Astrocyte (in vitro differentiated cells and primary cell): ENCODE measurements around the gene ACSM6. TPM values are rescaled to one million over a fixed set of nuclear protein-coding genes. Genes with fewer than 3 reads are reported as not detected.

ENCODE experiments used
- DNase-seq: peaks from one replicate; pipeline ENCODE4 v3.0.0-alpha.2; 2010; ENCODE audit warnings: low read depth
- FAIRE-seq: peaks from 2 replicates; lab custom pipeline; 2011; peaks lifted over from hg19 to GRCh38; lab: Jason Lieb, UNC
- H2AFZ ChIP-seq: 2 replicates; pipeline ENCODE4 v1.6.0; 2012; ENCODE audit warnings: low read depth, low read length, inconsistent platforms
- H3K27ac ChIP-seq: 2 replicates; pipeline ENCODE4 v1.5.1; 2011; ENCODE audit warnings: low read depth, low read length, inconsistent platforms
- H3K27me3 ChIP-seq: 2 replicates; pipeline ENCODE4 v1.6.0; 2011; ENCODE audit warnings: low read length, inconsistent platforms; ENCODE audit not compliant: insufficient read depth
- H3K36me3 ChIP-seq: 2 replicates; pipeline ENCODE4 v1.5.1; 2011; ENCODE audit warnings: low read length, inconsistent platforms; ENCODE audit not compliant: insufficient read depth
- H3K4me1 ChIP-seq: 2 replicates; pipeline ENCODE4 v1.5.1; 2011; ENCODE audit warnings: low read length, inconsistent platforms; ENCODE audit not compliant: insufficient read depth
- H3K4me2 ChIP-seq: 2 replicates; pipeline ENCODE4 v1.6.0; 2012; ENCODE audit warnings: low read length, inconsistent platforms
- H3K4me3 ChIP-seq: 2 replicates; pipeline ENCODE4 v1.5.1; 2011; ENCODE audit warnings: low read depth, mild to moderate bottlenecking, low read length, inconsistent platforms; ENCODE audit not compliant: insufficient read depth
- H3K79me2 ChIP-seq: 2 replicates; pipeline ENCODE4 v1.6.0; 2012; ENCODE audit warnings: mild to moderate bottlenecking, low read length, inconsistent platforms; ENCODE audit not compliant: insufficient read depth
- H3K9ac ChIP-seq: 2 replicates; pipeline ENCODE4 v1.6.0; 2012; ENCODE audit warnings: mild to moderate bottlenecking, low read length, inconsistent platforms
- H3K9me3 ChIP-seq: 2 replicates; pipeline ENCODE4 v1.5.1; 2012; ENCODE audit warnings: low read depth, mild to moderate bottlenecking, low read length, inconsistent platforms; ENCODE audit not compliant: insufficient read depth
- H4K20me1 ChIP-seq: 2 replicates; pipeline ENCODE4 v1.6.0; 2012; ENCODE audit warnings: low read length, inconsistent platforms; ENCODE audit not compliant: insufficient read depth
- H3K27ac Mint-ChIP-seq: one replicate; pipeline ENCODE4 v1.8.0; 2021; ENCODE audit warnings: mild to moderate bottlenecking, mixed read lengths; ENCODE audit not compliant: unreplicated experiment
- H3K27me3 Mint-ChIP-seq: one replicate; pipeline ENCODE4 v1.8.0; 2021; ENCODE audit warnings: low read depth, mixed read lengths; ENCODE audit not compliant: unreplicated experiment
- H3K36me3 Mint-ChIP-seq: one replicate; pipeline ENCODE4 v1.8.0; 2021; ENCODE audit warnings: low read depth, mixed read lengths; ENCODE audit not compliant: unreplicated experiment
- H3K4me1 Mint-ChIP-seq: one replicate; pipeline ENCODE4 v1.8.0; 2021; ENCODE audit warnings: low read depth, mixed read lengths; ENCODE audit not compliant: unreplicated experiment
- H3K4me3 Mint-ChIP-seq: one replicate; pipeline ENCODE4 v1.8.0; 2021; ENCODE audit warnings: mild to moderate bottlenecking, moderate library complexity, mixed read lengths; ENCODE audit not compliant: unreplicated experiment
- H3K9me3 Mint-ChIP-seq: one replicate; pipeline ENCODE4 v1.8.0; 2021; ENCODE audit warnings: mild to moderate bottlenecking, mixed read lengths; ENCODE audit not compliant: unreplicated experiment
- CTCF ChIP-seq: IDR thresholded peaks from 2 replicates; pipeline ENCODE4 v1.5.1; 2011; ENCODE audit warnings: low read depth, mild to moderate bottlenecking, inconsistent platforms, low read length, moderate library complexity; ENCODE audit not compliant: insufficient read depth
- EZH2 ChIP-seq: IDR thresholded peaks from 2 replicates; pipeline ENCODE4 v1.6.1; 2012; ENCODE audit warnings: mild to moderate bottlenecking, low read length, inconsistent platforms; ENCODE audit not compliant: insufficient read depth
- total RNA-seq: library from RNA; stranded (reverse); gene quantifications from 2 replicates; pipeline ENCODE4 v1.2.1, GENCODE V29; 2021

ACSM6 gene
- total RNA-seq, 1 donor from 2014 or later, result not detected

- no peak for TF ChIP-seq CTCF
- TF ChIP-seq EZH2, result no peak
- Histone ChIP-seq H3K9me3 (no peaks in the 10 kb centered on the region), H3K27me3 (no peaks in the 10 kb centered on the region), H3K36me3 (peaks cover 14% of the 10 kb centered on the region), H3K9ac (no peak overlapping the region), H3K4me2 (no peak overlapping the region), H3K4me3 (no peak overlapping the region), H2AFZ (no peak overlapping the region), H3K27ac (no peak overlapping the region), H4K20me1 (peaks cover 7% of the 10 kb centered on the region), H3K4me1 (peaks cover 18% of the 10 kb centered on the region), H3K79me2 (peaks cover 7% of the 10 kb centered on the region)
- FAIRE-seq (no peak), DNase-seq (no peak)
- Mint-ChIP-seq H3K36me3 (peaks cover 15% of the 10 kb centered on the region), H3K27ac (peak overlapping the region; percentile 72), H3K27me3 (no peaks in the 10 kb centered on the region), H3K9me3 (no peaks in the 10 kb centered on the region), H3K4me3 (no peak overlapping the region), H3K4me1 (peaks cover 54% of the 10 kb centered on the region)
Measured at GRCh38 chr10:95248989-95249388, 55.0 kb downstream of the ACSM6 start.

- no peak overlapping the region for H2AFZ ChIP-seq
- peaks cover 54% of the 10 kb centered on the region for H3K4me1 Mint-ChIP-seq
- peaks cover 7% of the 10 kb centered on the region for H4K20me1 ChIP-seq
- peaks cover 18% of the 10 kb centered on the region for H3K4me1 ChIP-seq
- H3K27me3 ChIP-seq, result no peaks in the 10 kb centered on the region
- FAIRE-seq, result no peak
- H3K27ac ChIP-seq, result no peak overlapping the region
- no peak overlapping the region for H3K4me2 ChIP-seq
- H3K27me3 Mint-ChIP-seq, result no peaks in the 10 kb centered on the region
- H3K4me3 ChIP-seq, result no peak overlapping the region
- no peak for TF ChIP-seq CTCF
- no peak for DNase-seq
- H3K4me3 Mint-ChIP-seq, result peak overlapping the region; percentile 5
- H3K36me3 ChIP-seq, result peaks cover 14% of the 10 kb centered on the region
- no peak overlapping the region for H3K9ac ChIP-seq
- H3K27ac Mint-ChIP-seq, result peak overlapping the region; percentile 59
- H3K9me3 Mint-ChIP-seq, result no peaks in the 10 kb centered on the region
- peaks cover 15% of the 10 kb centered on the region for H3K36me3 Mint-ChIP-seq
- peaks cover 9% of the 10 kb centered on the region for H3K79me2 ChIP-seq
- no peaks in the 10 kb centered on the region for H3K9me3 ChIP-seq
Measured at GRCh38 chr10:95249467-95249866, 55.4 kb downstream of the ACSM6 start.

- Mint-ChIP-seq H3K36me3 (peaks cover 19% of the 10 kb centered on the region), H3K4me3 (no peak overlapping the region), H3K27me3 (no peaks in the 10 kb centered on the region), H3K27ac (no peak overlapping the region), H3K4me1 (peaks cover 46% of the 10 kb centered on the region), H3K9me3 (no peaks in the 10 kb centered on the region)
- no peak overlapping the region for H3K27ac ChIP-seq
- H3K9ac ChIP-seq, result no peak overlapping the region
- peaks cover 6% of the 10 kb centered on the region for H4K20me1 ChIP-seq
- peaks cover 5% of the 10 kb centered on the region for H3K36me3 ChIP-seq
- H3K9me3 ChIP-seq, result no peaks in the 10 kb centered on the region
- peaks cover 15% of the 10 kb centered on the region for H3K79me2 ChIP-seq
- H3K27me3 ChIP-seq, result no peaks in the 10 kb centered on the region
- FAIRE-seq, result no peak
- peaks cover 18% of the 10 kb centered on the region for H3K4me1 ChIP-seq
- H2AFZ ChIP-seq, result no peak overlapping the region
- no peak overlapping the region for H3K4me2 ChIP-seq
- TF ChIP-seq CTCF (no peak), EZH2 (no peak)
- no peak for DNase-seq
- H3K4me3 ChIP-seq, result no peak overlapping the region
Measured at GRCh38 chr10:95250856-95251255, 56.8 kb downstream of the ACSM6 start.
